GM12891 (cell line): ENCODE results near the gene ANO2.

ENCODE experiments used
- DNase-seq: peaks from one replicate; pipeline ENCODE4 v3.0.0; 2011; ENCODE audit warnings: low spot score; ENCODE audit not compliant: insufficient read length
- FAIRE-seq: peaks from 2 replicates; lab custom pipeline; 2011; peaks lifted over from hg19 to GRCh38; lab: Jason Lieb, UNC
- PAX5 ChIP-seq: IDR thresholded peaks from 2 replicates; pipeline ENCODE4 v1.6.1; 2011; ENCODE audit warnings: low read length, moderate library complexity, mild to moderate bottlenecking; ENCODE audit not compliant: insufficient read depth, severe bottlenecking
- POLR2A ChIP-seq: IDR thresholded peaks from 2 replicates; pipeline ENCODE4 v1.6.1; 2011; ENCODE audit warnings: low read depth, low read length, control low read depth
- POLR2AphosphoS5 ChIP-seq: IDR thresholded peaks from 2 replicates; pipeline ENCODE4 v1.6.1; 2011; ENCODE audit warnings: low read depth, low read length, control low read depth
- POU2F2 ChIP-seq: IDR thresholded peaks from 2 replicates; pipeline ENCODE4 v1.6.1; 2011; ENCODE audit warnings: low read depth, mild to moderate bottlenecking, control low read depth, low read length, moderate library complexity
- SPI1 ChIP-seq: IDR thresholded peaks from 2 replicates; pipeline ENCODE4 v1.6.1; 2011; ENCODE audit warnings: low read depth, low read length, control low read depth
- TAF1 ChIP-seq: IDR thresholded peaks from 2 replicates; pipeline ENCODE4 v1.6.1; 2011; ENCODE audit warnings: low read depth, low read length, control low read depth

The ANO2 gene

GRCh38 chr12:5944688-5945070 is 380 bp downstream of the ANO2 start:
- FAIRE-seq = no peak
- no peak for DNase-seq
- no peak for TF ChIP-seq POLR2AphosphoS5
- no peak for TF ChIP-seq PAX5
- TF ChIP-seq SPI1 = no peak
- no peak for TF ChIP-seq POLR2A
- no peak for TF ChIP-seq POU2F2

- FAIRE-seq (no peak), DNase-seq (no peak)
- TF ChIP-seq PAX5 (no peak), POLR2A (no peak), SPI1 (no peak), TAF1 (no peak), POLR2AphosphoS5 (no peak), POU2F2 (no peak)
Observed at GRCh38 chr12:5944053-5944452, 1.0 kb downstream of the ANO2 start.

- TF ChIP-seq PAX5 (no peak), POLR2A (no peak), POLR2AphosphoS5 (no peak), POU2F2 (no peak), TAF1 (no peak), SPI1 (no peak)
Observed at GRCh38 chr12:5941907-5942306, 3.2 kb downstream of the ANO2 start.

GRCh38 chr12:5927732-5928516 is 17.1 kb downstream of the ANO2 start:
- no peak for TF ChIP-seq TAF1
- no peak for TF ChIP-seq POU2F2
- TF ChIP-seq POLR2A = no peak
- no peak for TF ChIP-seq PAX5
- TF ChIP-seq SPI1 = no peak
- TF ChIP-seq POLR2AphosphoS5 = no peak
- FAIRE-seq (no peak), DNase-seq (no peak)

More at GRCh38 chr12:5941907-5942306, 3.2 kb downstream of the ANO2 start:
- FAIRE-seq = no peak
- no peak for DNase-seq

GRCh38 chr12:5925646-5926045 is 19.4 kb downstream of the ANO2 start:
- TF ChIP-seq SPI1 = no peak
- no peak for TF ChIP-seq PAX5
- TF ChIP-seq POLR2AphosphoS5 = no peak
- TF ChIP-seq POLR2A = no peak
- DNase-seq (no peak), FAIRE-seq (no peak)

GRCh38 chr12:5924342-5924741 is 20.7 kb downstream of the ANO2 start:
- no peak for FAIRE-seq

GRCh38 chr12:5923751-5924150 is 21.3 kb downstream of the ANO2 start:
- FAIRE-seq = no peak
- DNase-seq = no peak
- TF ChIP-seq POLR2A = no peak
- TF ChIP-seq TAF1 = no peak
- TF ChIP-seq PAX5 = no peak
- TF ChIP-seq SPI1 = no peak
- TF ChIP-seq POLR2AphosphoS5 = no peak
- no peak for TF ChIP-seq POU2F2

More at GRCh38 chr12:5924342-5924741, 20.7 kb downstream of the ANO2 start:
- TF ChIP-seq POU2F2 (no peak), PAX5 (no peak), SPI1 (no peak), POLR2A (no peak), POLR2AphosphoS5 (no peak)
- DNase-seq = no peak

- DNase-seq = no peak
- peak; percentile 90 for FAIRE-seq
- TF ChIP-seq POLR2AphosphoS5 (no peak), POU2F2 (no peak), SPI1 (no peak), TAF1 (no peak), PAX5 (no peak), POLR2A (no peak)
Observed at GRCh38 chr12:5923043-5923605, 21.9 kb downstream of the ANO2 start.

GRCh38 chr12:5921966-5922899 is 22.8 kb downstream of the ANO2 start:
- no peak for DNase-seq
- TF ChIP-seq POU2F2 = no peak
- no peak for TF ChIP-seq POLR2AphosphoS5
- no peak for TF ChIP-seq POLR2A
- TF ChIP-seq SPI1 = no peak
- TF ChIP-seq PAX5 = no peak
- no peak for TF ChIP-seq TAF1
- no peak for FAIRE-seq
